HEK293 (cell line): Measurements from ENCODE around the gene LITAFD.

Experiments
- YY1 ChIP-seq: fragments of 450-650 bp; formaldehyde crosslinking; IDR thresholded peaks from 2 replicates; pipeline ENCODE4 v1.5.1; 2018; ENCODE audit warnings: missing biosample characterization, missing genetic modification characterization
- ZBTB1 ChIP-seq: fragments of 450-650 bp; formaldehyde crosslinking; IDR thresholded peaks from 2 replicates; pipeline ENCODE4 v1.5.1; 2016; ENCODE audit warnings: missing biosample characterization, missing genetic modification characterization
- ZBTB7A ChIP-seq: fragments of 450-650 bp; formaldehyde crosslinking; IDR thresholded peaks from 2 replicates; pipeline ENCODE4 v1.5.1; 2016; ENCODE audit warnings: low read depth, missing biosample characterization, missing genetic modification characterization
- ZNF274 ChIP-seq, 2 experiments: fragments of 200-500 bp in 1 of 2; fragments of 450-650 bp in 1 of 2; sonication (Bioruptor generic) in 1 of 2; formaldehyde crosslinking in 1 of 2; IDR thresholded peaks; 2 replicates each; pipeline versions ENCODE4 v1.5.1 to v1.6.1; 2014 to 2016; ENCODE audit warnings: borderline replicate concordance in 1 of 2, inconsistent platforms in 1 of 2, low read length in 1 of 2, missing biosample characterization in 1 of 2, missing genetic modification characterization in 1 of 2
- TF ChIP-seq, protein P1 (sequence below): fragments of 450-650 bp; formaldehyde crosslinking; IDR thresholded peaks from 2 replicates; pipeline ENCODE4 v1.5.1; 2016; ENCODE audit warnings: missing biosample characterization, missing genetic modification characterization

DNA sequence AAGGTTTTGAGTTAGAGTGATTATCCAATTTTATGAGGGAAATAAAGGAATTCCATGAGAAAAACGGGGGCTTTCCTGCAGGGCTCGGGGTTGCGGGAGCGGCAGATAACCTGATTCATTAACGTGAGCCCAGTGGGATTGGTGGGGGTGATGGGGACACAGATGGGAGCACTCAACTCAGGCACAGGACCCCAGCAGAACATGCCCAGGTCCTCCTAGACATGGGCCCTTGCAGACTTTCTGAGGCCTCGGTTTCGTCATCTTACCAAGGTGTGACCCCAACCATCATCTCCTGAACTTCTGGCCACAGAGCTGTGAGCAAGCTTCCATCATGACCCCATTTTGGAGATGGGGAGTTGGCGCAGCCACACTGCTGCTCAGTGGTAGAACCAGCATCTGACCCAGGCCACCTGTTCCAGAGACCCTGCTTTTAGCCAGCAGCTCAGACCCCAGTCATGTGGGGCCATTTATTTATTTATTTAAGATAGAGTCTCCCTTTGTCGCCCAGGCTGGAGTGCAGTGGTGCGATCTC lies 35.7 kb upstream of the LITAFD start:
- TF ChIP-seq, protein P1, sequence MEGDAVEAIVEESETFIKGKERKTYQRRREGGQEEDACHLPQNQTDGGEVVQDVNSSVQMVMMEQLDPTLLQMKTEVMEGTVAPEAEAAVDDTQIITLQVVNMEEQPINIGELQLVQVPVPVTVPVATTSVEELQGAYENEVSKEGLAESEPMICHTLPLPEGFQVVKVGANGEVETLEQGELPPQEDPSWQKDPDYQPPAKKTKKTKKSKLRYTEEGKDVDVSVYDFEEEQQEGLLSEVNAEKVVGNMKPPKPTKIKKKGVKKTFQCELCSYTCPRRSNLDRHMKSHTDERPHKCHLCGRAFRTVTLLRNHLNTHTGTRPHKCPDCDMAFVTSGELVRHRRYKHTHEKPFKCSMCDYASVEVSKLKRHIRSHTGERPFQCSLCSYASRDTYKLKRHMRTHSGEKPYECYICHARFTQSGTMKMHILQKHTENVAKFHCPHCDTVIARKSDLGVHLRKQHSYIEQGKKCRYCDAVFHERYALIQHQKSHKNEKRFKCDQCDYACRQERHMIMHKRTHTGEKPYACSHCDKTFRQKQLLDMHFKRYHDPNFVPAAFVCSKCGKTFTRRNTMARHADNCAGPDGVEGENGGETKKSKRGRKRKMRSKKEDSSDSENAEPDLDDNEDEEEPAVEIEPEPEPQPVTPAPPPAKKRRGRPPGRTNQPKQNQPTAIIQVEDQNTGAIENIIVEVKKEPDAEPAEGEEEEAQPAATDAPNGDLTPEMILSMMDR (tag by site-specific recombination): no peak
- TF ChIP-seq ZBTB1 (tag by site-specific recombination) (no peak), ZBTB7A (tag by site-specific recombination) (no peak), ZNF274 (IDR thresholded peaks at IDR 0.05; ENCODE audit: low read length) (no peak), ZNF274 (tag by site-specific recombination; IDR thresholded peaks at IDR 0.05; ENCODE audit: borderline replicate concordance) (no peak), YY1 (tag by site-specific recombination) (no peak)
